ENCODE results near the gene ADGRL2. TPM values are rescaled to one million over a fixed set of nuclear protein-coding genes. Genes with fewer than 3 reads are reported as not detected.

Gene ADGRL2
- total RNA-seq, 1 experiment from 2014 or later: 34.2 TPM

DNA sequence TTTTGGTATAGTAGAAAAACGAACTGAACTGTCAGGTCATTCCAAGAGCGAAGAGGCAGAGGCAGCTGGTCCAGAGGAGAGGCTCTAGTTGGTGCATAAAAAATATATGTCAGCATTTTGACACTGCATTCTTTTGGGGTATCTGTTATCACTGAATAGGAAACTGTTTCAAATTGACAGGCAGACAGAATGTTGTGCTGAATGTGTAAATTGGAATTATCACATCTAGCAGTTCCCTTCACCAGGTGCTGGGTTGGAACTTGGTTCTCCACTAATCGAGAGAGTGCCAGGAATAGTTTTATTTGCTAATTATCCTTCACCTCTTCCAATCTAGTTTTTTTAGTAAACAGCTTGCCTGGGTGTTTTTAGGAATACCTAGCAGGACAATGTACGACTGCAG, 52.2 kb downstream of the ADGRL2 start:
- intact Hi-C loops (cut with micrococcal nuclease; ENCODE audit: unreplicated experiment) (no loop called here), in situ Hi-C loops (cut with HindIII; ENCODE audit: low pct_unique_long_range_greater_than_20kb, low sequenced_read_pairs) (no loop called here)
- Histone ChIP-seq H3K4me1 (ENCODE audit: control insufficient read depth, insufficient read depth, low read length) (no peaks in the 10 kb centered on the region), H3K27ac (ENCODE audit: low read length) (no peak overlapping the region), H3K4me3 (ENCODE audit: low read depth in 2 of 2, low read length in 2 of 2) (no peak overlapping the region), H3K36me3 (ENCODE audit: control insufficient read depth, insufficient read depth, low read length) (no peaks in the 10 kb centered on the region), H3K9me3 (ENCODE audit: control insufficient read depth, insufficient read depth, low read depth, low read length) (no peaks in the 10 kb centered on the region), H3K27me3 (ENCODE audit: control insufficient read depth, insufficient read depth, low read length) (no peaks in the 10 kb centered on the region)
- CTCF ChIA-PET: no interaction called here
- TF ChIP-seq CTCF (IDR thresholded peaks at IDR 0.05) (no peak), POLR2AphosphoS5 (IDR thresholded peaks at IDR 0.05; ENCODE audit: low read depth, low read length) (no peak), SIN3A (IDR thresholded peaks at IDR 0.05; ENCODE audit: borderline replicate concordance, insufficient read depth, low read depth, low read length) (no peak), REST (IDR thresholded peaks at IDR 0.05; ENCODE audit: insufficient read depth in 1 of 2, low read depth in 2 of 2, low read length in 1 of 2) (no peak), TCF7L2 (IDR thresholded peaks at IDR 0.05; ENCODE audit: low read depth, low read length) (no peak)
- ATAC-seq (no peak), DNase-seq (ENCODE audit: low read depth, low spot score) (no peak)
- no TSS peak for BruUV-seq (replicated peaks)
- POLR2A ChIA-PET: no interaction called here

DNA sequence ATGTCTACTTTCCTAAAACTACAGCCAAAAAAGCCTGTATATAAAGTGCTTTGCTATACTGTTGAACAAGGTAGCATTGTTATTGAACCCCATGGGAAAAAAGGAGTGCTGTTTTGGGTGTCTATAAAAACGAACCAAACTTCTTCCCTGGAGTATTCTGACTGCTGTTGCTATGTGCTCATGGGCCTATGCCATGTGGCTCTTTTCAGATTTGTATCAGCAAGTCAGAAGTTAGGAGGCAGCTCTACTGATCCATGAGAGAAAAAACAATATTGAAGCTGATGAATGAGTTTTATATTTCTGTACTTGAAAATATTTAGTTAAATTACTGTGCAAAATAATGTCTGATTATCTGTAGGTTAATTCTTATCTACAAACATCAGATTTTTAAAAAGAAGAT, 66.5 kb downstream of the ADGRL2 start:
- intact Hi-C loops (cut with micrococcal nuclease; ENCODE audit: unreplicated experiment) (no loop called here), in situ Hi-C loops (cut with HindIII; ENCODE audit: low pct_unique_long_range_greater_than_20kb, low sequenced_read_pairs) (no loop called here)
- no TSS peak for BruUV-seq (replicated peaks)
- H3K36me3 ChIP-seq (ENCODE audit: control insufficient read depth, insufficient read depth, low read length): no peaks in the 10 kb centered on the region
- no peak overlapping the region for H3K4me3 ChIP-seq (ENCODE audit: low read depth in 2 of 2, low read length in 2 of 2)
- DNase-seq (ENCODE audit: low read depth, low spot score) (no peak), ATAC-seq (no peak)
- TF ChIP-seq TCF7L2 (IDR thresholded peaks at IDR 0.05; ENCODE audit: low read depth, low read length): no peak
- TF ChIP-seq REST (IDR thresholded peaks at IDR 0.05; ENCODE audit: insufficient read depth in 1 of 2, low read depth in 2 of 2, low read length in 1 of 2): no peak
- TF ChIP-seq CTCF (IDR thresholded peaks at IDR 0.05): no peak
- TF ChIP-seq SIN3A (IDR thresholded peaks at IDR 0.05; ENCODE audit: borderline replicate concordance, insufficient read depth, low read depth, low read length): no peak
- no peak for TF ChIP-seq POLR2AphosphoS5 (IDR thresholded peaks at IDR 0.05; ENCODE audit: low read depth, low read length)
- no peaks in the 10 kb centered on the region for H3K4me1 ChIP-seq (ENCODE audit: control insufficient read depth, insufficient read depth, low read length)
- ChIA-PET POLR2A (no interaction called here), CTCF (interaction anchor here (0.5 kb wide), 1 partner anchor 55 kb away, joined by 3 read pairs; no protein-coding TSS in a partner anchor)
- H3K27ac ChIP-seq (ENCODE audit: low read length): no peak overlapping the region
- no peaks in the 10 kb centered on the region for H3K27me3 ChIP-seq (ENCODE audit: control insufficient read depth, insufficient read depth, low read length)
- no peaks in the 10 kb centered on the region for H3K9me3 ChIP-seq (ENCODE audit: control insufficient read depth, insufficient read depth, low read depth, low read length)
